ENCODE data around the gene STAB2. TPM values are rescaled to one million over a fixed set of nuclear protein-coding genes. Genes with fewer than 3 reads are reported as not detected.
A peak's percentile ranks its signal among the peaks of the same experiment; 100 is the strongest.

The STAB2 gene
- total RNA-seq, 1 experiment from 2014 or later = not detected

- no peak for DNase-seq (ENCODE audit: low spot score)
Measured at GRCh38 chr12:103780992-103781391, 193.9 kb downstream of the STAB2 start.

- no peak for DNase-seq (ENCODE audit: low spot score)
Measured at GRCh38 chr12:103782399-103782798, 195.3 kb downstream of the STAB2 start.

- no peak for DNase-seq (ENCODE audit: low spot score)
Measured at GRCh38 chr12:103783744-103784664, 196.9 kb downstream of the STAB2 start.

GRCh38 chr12:103785243-103786031, 198.4 kb downstream of the STAB2 start:
- DNase-seq (ENCODE audit: low spot score) = no peak

GRCh38 chr12:103786201-103786600, 199.1 kb downstream of the STAB2 start:
- DNase-seq (ENCODE audit: low spot score) = no peak

- peak; percentile 23 for DNase-seq (ENCODE audit: low spot score)
Measured at GRCh38 chr12:103791350-103791920, 204.4 kb downstream of the STAB2 start.

- DNase-seq (ENCODE audit: low spot score) = no peak
Measured at GRCh38 chr12:103793046-103793445, 206.0 kb downstream of the STAB2 start.

- DNase-seq (ENCODE audit: low spot score) = no peak
Measured at GRCh38 chr12:103793512-103794045, 206.5 kb downstream of the STAB2 start.

- DNase-seq (ENCODE audit: low spot score) = no peak
Measured at GRCh38 chr12:103794309-103795213, 207.5 kb downstream of the STAB2 start.

GRCh38 chr12:103798586-103798985, 211.5 kb downstream of the STAB2 start:
- DNase-seq (ENCODE audit: low spot score) = no peak

- DNase-seq (ENCODE audit: low spot score) = peak; percentile 61
Measured at GRCh38 chr12:103799504-103799856, 212.4 kb downstream of the STAB2 start.

- peak; percentile 86 for DNase-seq (ENCODE audit: low spot score)
Measured at GRCh38 chr12:103799857-103800771, 213.0 kb downstream of the STAB2 start.

- DNase-seq (ENCODE audit: low spot score) = peak; percentile 69
Measured at GRCh38 chr12:103801709-103802585, 214.9 kb downstream of the STAB2 start.

- DNase-seq (ENCODE audit: low spot score) = no peak
Measured at GRCh38 chr12:103802586-103802886, 215.5 kb downstream of the STAB2 start.

GRCh38 chr12:103803847-103804246, 216.8 kb downstream of the STAB2 start:
- no peak for DNase-seq (ENCODE audit: low spot score)

GRCh38 chr12:103805655-103806360, 218.7 kb downstream of the STAB2 start:
- no peak for DNase-seq (ENCODE audit: low spot score)

GRCh38 chr12:103806803-103807202, 219.7 kb downstream of the STAB2 start:
- peak; percentile 22 for DNase-seq (ENCODE audit: low spot score)

- DNase-seq (ENCODE audit: low spot score) = no peak
Measured at GRCh38 chr12:103807561-103808238, 220.6 kb downstream of the STAB2 start.

Data from A172 (cell line).